Measurements from ENCODE around the gene PHPT1.
"Not testable (repeated sequence)": the region's sequence is repeated elsewhere in the genome, so short reads cannot be mapped to it uniquely, and the experiment has no call there.

Gene PHPT1

GRCh38 chr9:136860933-136861873 lies 12.0 kb downstream of the PHPT1 start:
- no peak for DNase-seq

GRCh38 chr9:136861874-136862457 lies 12.8 kb downstream of the PHPT1 start:
- no peak for DNase-seq

- no peak for DNase-seq
Measured at GRCh38 chr9:136862849-136863622, 13.8 kb downstream of the PHPT1 start.

GRCh38 chr9:136863623-136864273 lies 14.5 kb downstream of the PHPT1 start:
- no peak for DNase-seq

- no peak for DNase-seq
Measured at GRCh38 chr9:136865041-136865767, 16.0 kb downstream of the PHPT1 start.

DNA sequence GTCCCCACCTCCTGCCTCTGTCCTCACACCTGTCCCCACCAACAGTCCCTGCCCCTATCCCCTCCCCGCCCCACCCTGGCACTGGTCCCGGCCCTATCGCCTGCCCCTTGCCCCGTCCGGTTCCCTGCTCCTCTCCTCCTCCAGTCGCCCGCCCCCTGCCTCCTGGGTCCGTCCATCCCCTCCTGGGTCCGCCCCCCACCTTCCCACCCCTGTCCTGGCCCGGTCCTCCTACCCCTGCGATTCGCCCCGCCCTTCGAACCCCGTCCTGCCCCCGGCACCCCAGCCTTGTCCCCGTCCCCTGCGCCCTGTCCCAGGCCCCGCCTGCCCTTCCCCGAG lies 16.5 kb downstream of the PHPT1 start:
- DNase-seq: no peak

GRCh38 chr9:136866898-136867421 lies 17.8 kb downstream of the PHPT1 start:
- not testable (repeated sequence) for DNase-seq

DNA sequence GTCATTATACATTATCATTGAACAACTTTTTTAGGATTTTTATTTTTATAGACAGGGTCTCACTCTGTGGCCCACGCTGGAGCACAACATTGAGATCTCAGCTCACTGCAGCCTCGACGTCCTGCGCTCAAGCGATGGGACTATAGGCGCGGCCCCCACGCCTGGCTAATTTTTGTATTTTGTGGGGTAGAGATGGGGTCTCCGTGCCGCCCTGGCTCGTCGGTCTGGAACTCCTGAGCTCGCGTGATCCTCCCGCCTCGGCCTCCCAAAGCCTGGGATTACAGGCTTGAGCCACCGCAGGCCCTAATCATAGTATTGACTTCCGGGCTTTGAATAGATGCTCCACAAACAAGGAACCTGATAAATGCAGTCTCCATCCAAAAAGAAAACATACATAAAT lies 18.3 kb downstream of the PHPT1 start:
- DNase-seq: no peak

DNA sequence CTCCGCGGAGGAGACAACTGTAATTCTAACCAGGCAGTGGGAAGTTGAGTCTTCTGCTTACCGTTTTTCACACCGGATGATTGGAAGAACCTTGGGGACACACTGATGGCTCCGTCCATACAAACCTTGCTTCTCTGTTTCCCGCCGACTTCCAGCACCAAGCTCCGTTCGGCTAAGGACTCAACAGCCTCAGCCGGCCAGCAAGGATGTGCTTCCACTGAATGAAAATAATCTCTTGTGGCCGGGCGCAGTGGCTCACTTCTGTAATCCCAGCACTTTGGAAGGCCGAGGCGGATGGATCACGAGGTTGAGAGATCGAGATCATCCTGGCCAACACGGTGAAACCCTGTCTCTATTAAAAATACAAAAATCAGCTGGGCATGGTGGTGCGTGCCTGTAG lies 18.7 kb downstream of the PHPT1 start:
- no peak for DNase-seq

DNA sequence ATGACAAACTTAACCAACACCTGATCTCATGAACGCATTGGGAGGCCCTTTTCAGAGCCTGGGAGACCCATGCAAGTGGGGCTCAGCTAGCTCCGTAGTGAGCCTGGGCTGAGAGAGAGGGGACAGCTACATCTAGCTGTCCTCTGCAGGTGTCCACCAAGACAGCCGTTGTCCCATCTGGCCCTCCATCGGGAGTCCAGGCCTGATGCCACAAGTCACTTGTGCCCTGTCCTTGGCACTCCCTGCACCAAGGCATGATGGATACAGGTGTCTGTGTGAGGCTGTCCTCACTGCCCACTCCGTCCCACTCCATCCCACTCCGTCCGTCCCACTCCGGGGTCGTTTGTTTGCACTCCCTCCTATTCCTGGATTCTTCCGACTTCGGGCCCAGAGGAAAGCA lies 19.4 kb downstream of the PHPT1 start:
- no peak for DNase-seq

DNA sequence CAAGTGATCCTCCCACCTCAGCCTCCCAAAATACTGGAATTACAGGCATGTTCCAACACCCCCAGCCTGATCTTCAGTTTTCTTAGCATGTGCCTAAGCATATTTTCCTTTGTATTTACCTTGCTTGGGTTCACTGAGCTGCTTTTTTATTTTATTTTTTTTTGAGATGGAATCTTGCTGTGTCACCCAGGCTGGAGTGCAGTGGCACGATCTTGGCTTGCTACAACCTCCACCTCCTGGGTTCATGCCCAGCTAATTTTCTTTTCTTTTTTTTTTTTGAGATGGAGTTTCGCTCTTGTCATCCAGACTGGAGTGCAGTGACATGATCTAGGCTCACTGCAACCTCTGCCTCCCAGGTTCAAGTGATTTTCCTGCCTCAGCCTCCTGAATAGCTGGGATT lies 20.4 kb downstream of the PHPT1 start:
- DNase-seq: not testable (repeated sequence)

DNA sequence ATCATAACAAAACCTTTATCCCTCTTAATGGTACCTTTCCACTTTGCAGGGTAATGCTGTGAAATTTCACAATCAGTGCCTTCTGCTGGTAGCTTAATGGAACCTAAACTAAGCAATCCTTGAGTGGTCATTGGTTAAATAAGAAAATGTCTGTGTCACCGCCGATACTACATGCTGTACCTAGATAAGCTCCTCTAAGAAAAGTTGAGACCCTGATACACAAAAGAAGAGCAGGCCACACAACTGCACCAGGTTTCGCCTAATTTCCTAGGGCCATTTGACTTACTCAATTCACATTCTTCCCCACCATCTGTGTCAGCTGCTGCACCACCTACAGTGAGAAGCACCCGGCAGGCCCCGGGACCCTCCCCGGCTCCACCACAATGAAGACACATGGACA lies 25.9 kb downstream of the PHPT1 start:
- DNase-seq: no peak

DNA sequence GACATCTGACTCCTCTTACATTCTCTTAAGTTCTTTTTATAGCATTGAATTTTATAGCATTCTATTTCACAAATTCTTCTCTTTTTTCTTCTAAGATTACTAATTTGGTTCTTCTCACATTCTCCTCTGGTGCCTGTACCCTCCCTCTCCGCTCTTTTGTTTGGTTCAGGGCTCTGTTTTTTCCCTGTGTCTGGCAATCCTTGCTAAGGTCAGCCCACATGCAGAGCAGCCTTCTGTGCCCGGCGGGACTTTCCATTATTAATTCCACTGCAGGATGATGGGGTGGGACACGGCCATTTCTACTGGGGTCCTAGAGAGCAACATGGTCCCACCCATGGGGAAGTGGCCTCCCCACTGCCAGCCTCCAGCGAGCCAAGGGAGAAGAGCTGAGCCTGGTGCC lies 27.3 kb downstream of the PHPT1 start:
- no peak for DNase-seq

- no peak for DNase-seq
Measured at GRCh38 chr9:136880651-136881050, 31.4 kb downstream of the PHPT1 start.

GRCh38 chr9:136881691-136882108 lies 32.5 kb downstream of the PHPT1 start:
- DNase-seq: no peak

DNA sequence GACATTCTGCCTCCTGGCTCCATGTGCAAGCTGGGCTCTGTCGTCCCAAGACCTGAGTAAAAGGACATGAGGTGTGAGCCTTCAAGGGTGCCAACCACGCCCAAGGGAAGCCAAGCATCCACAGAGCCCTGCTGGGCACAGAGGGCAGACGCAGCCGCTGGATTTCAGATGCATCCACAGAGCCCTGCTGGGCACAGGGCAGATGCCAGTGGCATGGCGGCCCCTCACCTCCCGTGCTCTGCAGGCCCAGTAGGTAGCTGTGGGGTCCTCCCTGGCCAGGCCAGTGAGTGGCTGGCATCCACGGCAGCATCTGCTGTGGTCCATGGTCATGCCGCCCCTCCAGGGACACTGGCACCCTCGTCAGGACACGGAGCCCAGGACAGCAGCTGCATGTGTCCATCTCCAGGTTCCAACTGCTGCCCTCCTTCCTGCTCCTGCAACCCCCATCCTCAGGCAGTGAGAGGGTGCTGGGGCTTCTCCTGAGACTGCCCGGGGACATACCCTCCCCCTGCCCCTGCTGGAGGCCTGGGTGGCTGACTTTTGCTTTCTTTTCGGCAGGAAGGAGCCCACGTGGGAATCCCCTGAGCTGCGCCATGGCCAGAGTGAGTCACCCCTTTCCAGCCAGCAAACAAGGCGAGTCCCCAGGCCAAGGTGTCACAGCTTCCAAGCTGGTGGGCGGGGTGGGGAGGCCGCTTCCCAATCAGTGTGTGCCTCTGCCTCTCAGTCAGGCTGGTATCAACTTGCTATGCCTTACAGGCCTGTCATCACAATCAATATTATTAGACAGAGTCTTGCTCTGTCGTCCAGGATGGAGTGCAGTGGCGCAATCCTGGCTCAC lies 33.1 kb downstream of the PHPT1 start:
- DNase-seq: peak; percentile 73

DNA sequence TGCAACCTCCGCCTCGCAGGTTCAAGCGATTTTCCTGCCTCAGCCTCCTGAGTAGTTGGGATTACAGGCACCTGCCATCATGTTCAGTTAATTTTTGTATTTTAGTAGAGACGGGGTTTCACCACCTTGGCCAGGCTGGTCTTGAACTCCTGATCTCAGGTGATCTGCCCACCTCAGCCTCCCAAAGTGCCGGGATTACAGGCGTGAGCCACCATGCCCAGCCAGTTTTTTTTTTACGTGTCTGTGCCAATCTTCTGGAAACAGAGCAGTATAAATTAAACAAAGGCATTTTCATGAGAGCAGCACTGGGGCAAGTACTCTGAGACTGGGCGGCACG lies 33.7 kb downstream of the PHPT1 start:
- not testable (repeated sequence) for DNase-seq

DNA sequence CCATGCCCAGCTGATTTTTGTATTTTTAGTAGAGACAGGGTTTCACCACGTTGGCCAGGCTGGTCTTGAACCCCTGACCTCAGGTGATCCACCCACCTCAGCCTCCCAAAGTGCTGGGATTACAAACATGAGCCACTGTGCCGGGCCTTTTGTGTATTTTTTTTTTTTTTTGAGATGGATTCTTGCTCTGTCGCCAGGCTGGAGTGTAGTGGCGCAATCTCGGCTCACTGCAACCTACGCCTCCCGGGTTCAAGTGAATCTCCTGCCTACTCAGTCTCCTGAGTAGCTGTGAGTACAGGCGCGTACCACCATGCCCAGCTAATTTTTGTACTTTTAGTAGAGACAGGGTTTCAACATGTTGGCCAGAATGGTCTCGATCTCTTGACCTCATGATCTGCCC lies 34.5 kb downstream of the PHPT1 start:
- not testable (repeated sequence) for DNase-seq

DNA sequence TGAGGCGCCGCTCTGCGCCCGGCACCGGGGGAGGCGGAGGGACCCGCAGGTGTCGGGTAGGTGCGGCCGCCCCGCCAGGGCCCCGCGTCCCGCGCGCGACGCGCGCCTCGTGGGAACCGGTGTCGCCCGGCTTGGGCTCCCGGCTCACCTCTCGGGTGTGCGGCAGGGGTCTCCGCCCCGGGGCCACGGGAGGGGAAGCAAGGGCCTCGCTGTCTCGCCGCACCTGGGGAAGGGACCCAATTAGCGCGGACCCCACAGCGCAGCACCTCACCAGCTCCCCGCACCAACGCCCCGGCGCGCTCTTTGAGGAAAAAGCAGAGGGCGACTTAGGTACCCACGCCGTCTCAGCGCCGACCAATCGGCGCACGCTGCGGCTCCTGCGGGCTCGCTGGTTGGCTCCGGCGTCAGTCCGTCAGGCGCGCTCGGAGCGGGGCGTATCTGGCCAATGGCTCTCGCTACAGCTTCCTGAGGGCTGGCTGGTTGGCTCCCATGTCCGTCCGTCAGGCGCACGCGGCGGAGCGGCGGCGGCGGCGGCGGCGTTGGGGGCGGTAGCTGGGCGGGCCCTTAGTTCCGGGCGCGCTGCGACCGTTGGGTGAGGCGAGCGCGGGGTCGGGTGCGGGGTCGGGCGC lies 36.9 kb downstream of the PHPT1 start, which contains the start of gene TRAF2:
TRAF2 (plus strand) TSS at position 567 of the 629 bp plus-strand sequence. CDS start 12,225 bp downstream, outside the sequence.
- peak; percentile 99 for DNase-seq

Measured in fibroblast of skin of back (primary cell).